Measurements from ENCODE around the gene MACROD2.
"Not testable (repeated sequence)": the region's sequence is repeated elsewhere in the genome, so short reads cannot be mapped to it uniquely, and the experiment has no call there.

Gene MACROD2

DNA sequence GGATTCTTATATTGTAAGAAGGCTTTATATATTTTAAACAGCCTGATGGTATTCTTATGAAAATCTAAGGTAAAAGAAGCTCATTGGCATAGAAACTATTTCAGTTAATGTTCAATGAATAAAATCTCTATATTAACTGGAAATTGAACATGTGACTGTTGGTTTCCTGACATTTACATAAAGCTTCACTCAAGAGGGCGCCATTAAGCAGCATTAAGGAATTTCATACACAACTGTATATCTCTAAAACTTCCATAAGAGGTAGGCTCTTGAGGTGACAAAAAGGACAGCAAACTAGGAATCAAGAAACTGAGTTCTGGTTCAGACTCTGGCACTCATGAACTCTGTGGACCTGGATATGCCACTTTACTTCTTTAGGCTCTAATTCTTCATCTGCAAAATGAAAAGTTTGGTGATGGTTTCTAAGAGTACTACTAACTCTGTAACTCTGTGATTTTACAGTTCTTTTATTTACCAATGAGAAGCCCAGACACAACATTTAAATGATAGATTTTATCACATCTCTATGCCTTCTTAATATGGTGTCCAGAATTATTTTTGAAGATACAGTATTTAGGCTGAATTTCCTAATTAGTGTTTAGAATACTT lies 194.6 kb downstream of the MACROD2 start:
- DNase-seq (ENCODE audit: low spot score) (no peak), FAIRE-seq (no peak)

GRCh38 chr20:14191559-14191958 lies 196.2 kb downstream of the MACROD2 start:
- FAIRE-seq (no peak), DNase-seq (ENCODE audit: low spot score) (no peak)

DNA sequence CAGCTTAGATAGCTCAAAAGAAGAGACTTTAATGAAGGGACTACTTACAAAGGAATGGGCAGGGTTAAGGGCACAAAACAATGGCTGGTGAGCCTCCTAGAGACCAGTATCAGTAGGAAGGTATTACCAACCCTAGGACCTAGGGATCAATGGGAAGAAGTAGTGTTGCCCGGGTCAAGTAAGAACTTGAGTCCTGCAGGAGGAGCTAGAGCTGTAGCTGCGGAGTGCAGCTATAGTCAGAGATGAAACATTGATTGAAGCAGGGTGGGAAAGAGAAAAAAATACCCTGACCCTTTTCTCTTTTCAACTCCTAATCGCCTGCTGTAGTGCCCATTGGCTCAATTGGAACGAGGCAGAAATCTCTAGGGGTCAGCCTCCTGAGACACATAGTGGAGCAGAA lies 198.1 kb downstream of the MACROD2 start:
- FAIRE-seq (no peak), DNase-seq (ENCODE audit: low spot score) (no peak)

GRCh38 chr20:14193885-14194284 lies 198.6 kb downstream of the MACROD2 start:
- DNase-seq (ENCODE audit: low spot score) (no peak), FAIRE-seq (no peak)

DNA sequence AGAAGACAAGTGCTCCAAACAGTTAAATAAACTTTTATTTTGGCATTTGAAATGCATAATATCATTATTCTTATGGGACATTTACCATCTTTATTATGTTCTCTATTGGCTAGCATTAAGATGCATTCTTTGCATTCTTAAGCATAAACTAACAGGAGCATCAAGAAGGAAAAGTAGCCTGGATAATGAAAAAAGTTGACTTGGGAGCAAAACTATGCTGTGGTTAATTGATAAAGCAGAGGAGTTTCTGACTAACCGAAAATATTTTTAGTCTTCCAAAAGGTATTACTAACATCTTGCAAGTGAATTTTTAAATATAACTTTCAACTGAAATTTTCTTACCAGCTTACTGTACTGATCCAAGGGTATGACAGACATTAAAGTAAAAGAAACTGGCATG lies 201.8 kb downstream of the MACROD2 start:
- no peak for FAIRE-seq
- no peak for DNase-seq (ENCODE audit: low spot score)

DNA sequence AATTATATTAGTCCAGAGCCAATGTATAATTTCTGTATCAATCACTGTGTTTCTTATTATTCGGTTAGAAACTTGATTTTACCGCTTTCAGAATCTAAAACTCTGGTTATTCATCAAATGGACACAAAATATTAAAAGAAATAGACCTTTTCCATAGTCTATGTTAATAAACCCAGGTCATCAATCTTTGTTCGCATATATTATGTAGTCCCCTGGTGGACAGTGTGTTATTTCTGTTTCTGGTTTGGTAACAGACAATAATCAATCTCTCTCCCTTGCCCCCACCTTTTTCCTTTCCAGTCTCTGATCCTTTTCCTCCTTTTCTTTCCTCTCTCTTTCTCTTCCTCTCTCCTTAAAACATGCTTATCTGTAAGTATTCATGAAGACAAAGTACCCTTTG lies 203.1 kb downstream of the MACROD2 start:
- FAIRE-seq (no peak), DNase-seq (ENCODE audit: low spot score) (no peak)

- no peak for DNase-seq (ENCODE audit: low spot score)
- FAIRE-seq = no peak
These were observed 203.8 kb downstream of the MACROD2 start for GRCh38 chr20:14199111-14199510.

GRCh38 chr20:14203657-14204056 lies 208.3 kb downstream of the MACROD2 start:
- no peak for FAIRE-seq

DNA sequence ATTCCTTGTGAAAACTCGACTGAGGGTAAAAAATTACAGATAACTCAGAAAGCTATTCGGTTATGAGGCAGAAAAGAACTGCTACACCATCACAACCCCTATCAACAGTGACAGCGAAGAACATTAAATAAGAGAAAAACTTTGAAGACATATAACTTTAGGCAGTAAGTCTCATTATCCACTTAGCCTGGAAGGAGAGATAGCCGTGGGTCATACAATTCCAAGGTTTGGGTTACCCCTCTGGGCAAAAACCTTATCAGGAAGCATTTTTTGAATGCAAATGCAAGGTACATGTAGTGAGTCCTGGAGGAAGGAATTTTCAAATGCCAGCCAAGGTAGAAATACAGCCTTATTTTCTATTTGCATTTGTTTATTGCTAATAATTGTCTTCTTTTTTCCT lies 212.3 kb downstream of the MACROD2 start:
- DNase-seq (ENCODE audit: low spot score) (no peak), FAIRE-seq (no peak)

More at GRCh38 chr20:14203657-14204056, 208.3 kb downstream of the MACROD2 start:
- no peak for DNase-seq (ENCODE audit: low spot score)

DNA sequence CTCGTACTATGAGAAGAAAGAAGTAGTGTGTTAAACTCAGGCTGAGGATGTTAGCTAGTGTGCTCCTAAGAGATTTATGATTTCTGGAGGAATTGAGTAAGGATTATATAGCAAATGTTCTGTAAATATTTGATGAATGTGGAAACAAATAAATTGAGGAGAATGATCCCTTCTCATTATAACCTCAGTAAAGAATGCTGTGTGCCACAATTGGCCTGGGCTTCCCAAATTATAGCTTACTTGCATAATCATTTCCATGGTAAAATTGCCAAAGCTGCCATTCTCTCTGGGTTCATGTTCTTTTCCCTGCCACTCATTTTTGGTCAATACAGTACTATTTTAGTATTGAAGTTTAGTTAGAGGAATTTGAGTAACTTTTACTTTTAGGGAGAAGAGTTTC lies 213.6 kb downstream of the MACROD2 start:
- no peak for DNase-seq (ENCODE audit: low spot score)
- no peak for FAIRE-seq

DNA sequence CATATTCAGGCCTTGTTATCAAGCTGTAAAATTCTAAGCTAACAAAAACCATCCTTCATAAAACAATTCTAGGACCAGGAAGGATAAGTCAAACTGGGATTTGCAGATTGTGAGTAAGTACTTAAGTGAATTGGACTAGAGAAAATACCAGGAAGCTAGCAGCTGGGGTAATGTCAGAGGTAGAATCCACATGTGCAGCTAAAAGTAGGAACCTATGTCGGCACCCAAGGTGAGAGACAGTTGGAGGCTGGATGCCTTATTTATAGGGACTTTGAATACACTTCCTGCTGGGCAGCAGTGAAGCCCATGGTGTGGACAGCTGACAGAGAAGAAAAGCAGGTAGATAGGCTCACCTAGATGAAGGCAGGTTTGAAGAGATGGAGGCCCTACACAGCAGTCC lies 214.8 kb downstream of the MACROD2 start:
- FAIRE-seq (no peak), DNase-seq (ENCODE audit: low spot score) (no peak)

- FAIRE-seq = no peak
- DNase-seq (ENCODE audit: low spot score) = no peak
These were observed 218.7 kb downstream of the MACROD2 start for GRCh38 chr20:14214046-14214445.

DNA sequence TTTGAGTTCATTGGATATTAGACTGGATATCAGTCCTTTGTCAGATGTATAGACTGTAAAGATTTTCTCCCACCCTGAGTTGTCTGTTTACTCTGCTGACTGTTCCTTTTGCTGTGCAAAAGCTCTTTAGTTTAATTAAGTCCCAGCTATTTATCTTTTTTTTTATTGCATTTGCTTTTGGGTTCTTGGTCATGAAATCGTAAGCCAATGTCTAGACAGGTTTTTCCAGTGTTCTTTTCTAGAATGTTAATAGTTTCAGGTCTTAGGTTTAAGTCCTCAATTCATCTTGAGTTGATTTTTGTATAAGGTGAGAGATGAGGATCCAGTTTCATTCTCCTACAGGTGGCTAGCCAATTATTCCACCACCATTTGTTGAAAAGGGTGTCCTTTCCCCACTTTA lies 220.6 kb downstream of the MACROD2 start:
- not testable (repeated sequence) for FAIRE-seq; DNase-seq (ENCODE audit: low spot score)

DNA sequence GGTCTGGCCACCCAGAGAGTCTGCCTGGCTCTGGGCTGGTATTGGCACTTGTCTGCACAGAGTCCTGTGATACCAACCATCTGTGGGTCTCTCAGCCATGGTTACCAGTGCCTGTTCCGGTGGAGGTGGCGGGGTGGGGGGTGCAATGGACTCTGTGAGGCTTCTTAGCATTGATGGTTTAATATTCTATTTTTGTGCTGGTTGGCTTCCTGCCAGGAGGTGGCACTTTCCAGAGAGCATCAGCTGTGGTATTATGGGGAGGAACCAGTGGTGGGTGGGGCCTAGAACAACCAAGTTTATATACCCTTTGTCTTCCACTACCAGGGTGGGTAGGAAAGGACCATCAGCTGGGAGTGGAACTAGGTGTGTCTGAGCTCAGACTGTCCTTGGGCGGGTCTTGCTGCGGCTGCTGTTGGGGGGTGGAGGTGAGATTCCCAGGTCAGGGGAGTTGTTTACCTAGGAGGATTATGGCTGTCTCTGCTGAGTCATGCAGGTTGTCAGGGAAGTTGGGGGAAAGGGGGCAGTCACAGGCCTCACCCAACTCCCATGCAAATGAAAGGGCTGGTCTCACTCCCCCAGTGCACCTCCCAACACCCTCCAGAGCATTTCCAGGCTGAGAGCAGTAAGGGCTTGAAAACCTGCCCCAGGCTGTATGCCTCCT lies 224.6 kb downstream of the MACROD2 start:
- FAIRE-seq = no peak
- DNase-seq (ENCODE audit: low spot score) = no peak

GRCh38 chr20:14220986-14221385 lies 225.7 kb downstream of the MACROD2 start:
- DNase-seq (ENCODE audit: low spot score) = no peak
- no peak for FAIRE-seq

DNA sequence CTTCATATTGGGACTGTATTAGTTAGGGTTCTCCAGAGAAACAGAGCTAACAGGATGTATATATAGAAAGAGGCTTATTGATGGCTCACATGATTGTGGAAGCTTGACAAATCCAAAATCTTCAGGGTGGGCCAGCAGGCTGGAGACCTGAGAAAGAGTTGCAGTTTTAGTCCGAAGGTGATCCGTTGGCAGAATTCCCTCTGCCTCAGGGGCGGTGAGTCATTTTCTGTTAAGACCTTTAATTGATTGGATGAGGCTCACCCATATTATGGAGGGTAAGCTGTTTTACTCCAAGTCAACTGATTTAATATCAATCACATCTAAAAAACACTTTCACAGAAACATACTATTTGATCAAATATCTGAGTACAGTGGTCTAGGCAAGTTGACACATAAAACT lies 228.5 kb downstream of the MACROD2 start:
- no peak for DNase-seq (ENCODE audit: low spot score)
- FAIRE-seq = no peak

DNA sequence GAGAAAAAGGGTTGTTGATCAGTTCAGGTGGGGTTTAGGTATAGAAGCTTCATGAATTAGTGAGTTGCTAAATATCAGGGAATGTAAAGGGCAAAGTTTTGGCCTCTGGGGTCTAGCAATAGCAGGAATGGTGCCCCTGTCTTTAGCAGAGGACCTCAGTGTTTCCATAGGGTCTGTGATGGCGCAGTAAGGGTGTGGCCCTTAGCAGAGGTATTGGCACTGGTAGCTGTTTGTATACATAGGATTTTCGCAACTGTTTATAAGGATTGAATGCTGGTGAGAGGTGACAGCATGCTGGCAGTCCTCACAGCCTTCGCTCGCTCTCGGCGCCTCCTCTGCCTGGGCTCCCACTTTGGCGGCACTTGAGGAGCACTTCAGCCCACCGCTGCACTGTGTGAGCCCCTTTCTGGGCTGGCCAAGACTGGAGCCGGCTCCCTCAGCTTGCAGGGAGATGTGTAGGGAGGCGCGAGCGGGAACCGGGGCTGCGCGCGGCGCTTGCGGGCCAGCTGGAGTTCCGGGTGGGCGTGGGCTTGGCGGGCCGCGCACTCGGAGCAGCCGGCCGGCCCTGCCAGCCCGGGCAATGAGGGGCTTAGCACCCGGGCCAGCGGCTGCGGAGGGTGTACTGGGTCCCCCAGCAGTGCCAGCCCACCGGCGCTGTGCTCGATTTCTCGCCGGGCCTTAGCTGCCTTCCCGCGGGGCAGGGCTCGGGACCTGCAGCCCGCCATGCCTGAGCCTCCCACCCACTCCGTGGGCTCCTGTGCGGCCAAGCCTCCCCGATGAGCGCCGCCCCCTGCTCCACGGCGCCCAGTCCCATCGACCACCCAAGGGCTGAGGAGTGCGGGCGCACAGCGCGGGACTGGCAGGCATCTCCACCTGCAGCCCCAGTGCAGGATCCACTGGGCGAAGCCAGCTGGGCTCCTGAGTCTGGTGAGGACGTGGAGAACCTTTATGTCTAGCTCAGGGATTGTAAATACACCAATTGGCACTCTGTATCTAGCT lies 231.0 kb downstream of the MACROD2 start:
- not testable (repeated sequence) for FAIRE-seq; DNase-seq (ENCODE audit: low spot score)

- no peak for FAIRE-seq
- no peak for DNase-seq (ENCODE audit: low spot score)
These were observed 237.3 kb downstream of the MACROD2 start for GRCh38 chr20:14232650-14233049.

DNA sequence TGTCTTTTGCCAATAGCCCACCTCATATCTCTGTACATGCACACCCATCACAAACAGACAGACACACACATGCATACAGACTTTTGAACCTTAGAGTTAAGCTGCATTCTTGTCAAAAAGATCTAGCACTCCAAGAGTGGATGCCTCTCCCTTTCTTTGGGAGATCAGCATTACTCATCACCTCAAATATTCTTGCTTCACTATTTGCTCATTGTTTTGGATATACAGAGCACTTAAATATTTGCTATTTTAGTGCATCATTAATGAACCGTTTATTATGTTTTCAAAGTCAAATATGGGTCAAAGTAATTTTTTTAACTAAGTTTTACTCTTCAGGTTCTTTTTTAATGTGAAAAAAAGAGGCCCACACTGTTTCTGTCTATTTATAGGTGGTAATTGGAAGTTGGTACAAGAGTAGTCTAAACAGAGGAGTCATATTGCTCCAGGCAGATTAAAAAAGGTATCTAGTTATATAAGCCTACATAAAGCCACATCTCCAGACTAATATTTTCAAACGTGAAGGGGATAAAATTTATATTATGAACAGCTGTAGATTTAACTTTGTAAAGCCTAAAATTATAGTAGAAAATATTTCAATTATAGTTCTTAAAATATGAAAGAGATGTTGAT lies 239.5 kb downstream of the MACROD2 start:
- DNase-seq (ENCODE audit: low spot score) (no peak), FAIRE-seq (no peak)

DNA sequence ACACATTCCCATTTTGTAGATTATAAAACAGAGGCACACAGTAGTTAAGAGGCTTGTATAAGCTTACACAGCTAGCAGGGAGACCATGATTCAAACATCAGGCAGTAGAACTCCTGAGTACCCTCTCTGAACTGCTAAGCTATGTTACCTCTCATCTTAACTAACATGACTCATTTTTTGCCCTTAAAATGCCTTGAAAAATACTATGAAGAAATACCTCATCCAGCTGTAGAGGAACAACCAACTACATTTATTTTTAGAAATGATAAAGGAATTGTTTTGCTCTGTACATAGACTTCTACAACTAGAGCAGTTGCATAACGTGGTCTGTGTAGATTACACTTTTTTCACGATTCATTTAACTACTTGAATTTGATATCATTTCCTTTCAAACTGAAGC lies 240.0 kb downstream of the MACROD2 start:
- FAIRE-seq (no peak), DNase-seq (ENCODE audit: low spot score) (no peak)

GRCh38 chr20:14245368-14245970 lies 250.2 kb downstream of the MACROD2 start:
- FAIRE-seq = no peak

More at GRCh38 chr20:14245368-14245970, 250.2 kb downstream of the MACROD2 start:
- no peak for DNase-seq (ENCODE audit: low spot score)

All from RCC 7860 (cell line).